HG03196 (cell line): Measurements from ENCODE around the gene PTPN7.
"Not testable (repeated sequence)": the region's sequence is repeated elsewhere in the genome, so short reads cannot be mapped to it uniquely, and the experiment has no call there.

Experiments used
- ATAC-seq: cut with Tn5 transposase; IDR thresholded peaks from one replicate; pipeline ENCODE4 v1.9.1; 2021; ENCODE audit not compliant: unreplicated experiment

The PTPN7 gene

DNA sequence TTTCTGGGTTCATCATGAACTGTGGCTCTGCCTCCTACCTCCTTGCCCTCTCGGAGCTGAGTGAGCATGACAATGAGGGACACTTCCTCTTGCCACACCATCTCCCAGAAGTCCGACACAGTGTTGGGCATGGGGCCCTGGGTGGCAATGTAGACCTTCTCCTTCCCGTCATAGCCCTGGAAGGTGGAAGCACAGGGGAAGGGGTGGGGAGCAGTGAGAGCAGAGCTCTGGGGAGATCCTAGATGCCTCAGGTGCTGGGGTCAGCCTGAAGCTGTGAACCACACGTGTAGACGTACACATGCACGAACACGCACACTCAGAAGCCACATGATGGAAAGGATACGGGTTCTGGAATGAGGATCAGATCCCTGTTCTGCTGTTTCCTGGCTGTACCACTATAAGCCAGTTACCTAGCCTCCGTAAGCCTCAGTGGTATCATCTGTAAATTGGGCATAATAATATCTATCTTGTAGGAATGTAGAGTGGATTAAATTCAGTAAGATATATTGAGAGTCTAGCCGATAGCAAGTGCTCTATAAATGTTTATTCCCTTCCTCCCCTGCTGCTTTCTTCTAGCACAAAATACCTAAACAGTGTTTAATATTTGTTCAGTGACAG is 6.1 kb downstream of the PTPN7 start:
- ATAC-seq: no peak

DNA sequence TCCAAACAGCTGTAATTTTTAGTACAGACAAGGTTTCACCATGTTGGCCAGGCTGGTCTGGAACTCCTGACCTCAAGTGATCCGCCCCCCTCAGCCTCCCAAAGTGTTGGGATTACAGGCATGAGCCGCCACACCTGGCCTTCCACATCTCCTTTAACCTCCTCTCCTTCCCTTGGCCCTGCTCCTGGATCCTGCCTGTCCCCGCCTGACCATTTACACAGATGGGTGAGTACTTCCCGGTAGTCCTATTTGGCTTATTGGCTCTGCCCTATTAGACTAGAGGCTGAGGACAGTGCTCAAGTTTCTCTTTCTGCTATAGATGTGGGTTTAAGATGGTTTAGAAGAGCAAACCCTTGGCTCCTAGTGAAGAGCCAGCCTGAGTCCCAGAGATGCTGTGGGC is 7.1 kb downstream of the PTPN7 start:
- ATAC-seq: no peak

DNA sequence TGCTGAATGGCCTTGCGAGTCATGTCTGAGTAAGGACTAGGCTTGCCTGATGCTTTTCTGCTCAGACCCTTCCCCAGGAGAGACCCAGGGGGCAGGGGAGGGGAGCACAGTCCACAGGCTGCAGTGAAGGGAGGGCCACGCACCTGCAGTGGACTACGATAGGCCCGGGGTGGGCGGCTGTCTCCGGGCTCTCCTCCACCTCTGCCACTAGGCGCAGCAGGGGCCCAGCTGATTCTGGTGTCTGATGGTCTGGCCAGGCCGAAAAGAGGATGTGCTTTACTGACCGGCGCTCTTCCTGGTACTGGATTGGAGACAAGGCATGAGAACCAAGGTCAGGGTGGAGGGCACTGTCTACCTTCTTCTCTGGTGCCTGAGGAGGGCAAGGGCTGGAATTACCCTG is 8.0 kb downstream of the PTPN7 start:
- no peak for ATAC-seq

DNA sequence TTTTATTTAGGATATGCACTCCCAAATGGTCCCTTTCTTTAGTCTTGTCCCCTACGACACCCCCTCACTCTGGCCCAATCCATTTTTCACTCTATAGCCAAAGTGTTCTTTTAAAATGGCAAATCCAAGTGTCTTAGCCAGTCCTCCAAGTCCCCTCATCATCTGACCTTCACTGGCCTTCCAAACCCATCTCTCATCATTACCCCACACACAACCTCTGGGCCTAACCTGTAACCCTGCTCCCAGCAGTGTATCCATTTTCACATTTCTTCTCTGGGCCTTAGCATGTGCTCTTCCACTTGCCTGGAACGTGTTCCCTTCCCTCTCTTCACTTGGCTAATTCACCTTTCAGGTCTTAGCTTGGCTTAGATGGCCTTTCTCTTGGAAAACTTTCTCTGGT is 9.4 kb downstream of the PTPN7 start:
- no peak for ATAC-seq

DNA sequence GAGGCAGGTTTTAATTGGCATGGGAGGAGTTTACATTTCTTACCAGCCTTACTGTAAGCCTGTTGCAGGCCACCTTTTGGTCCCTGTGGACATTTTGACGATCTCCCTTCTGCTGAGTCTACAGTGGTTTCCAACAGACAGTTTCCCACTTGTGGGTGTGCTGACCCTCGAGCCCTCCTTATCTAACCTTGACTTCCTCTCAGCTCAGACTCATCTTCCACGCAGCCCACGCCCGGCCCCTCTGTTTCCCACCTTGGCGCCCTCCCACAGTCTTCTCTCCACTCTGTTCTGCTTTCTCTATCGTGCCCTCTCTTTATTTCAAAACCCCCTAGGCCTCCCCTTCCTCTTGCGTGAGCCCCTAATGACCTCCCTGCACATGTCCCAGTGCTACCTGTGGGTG is 9.8 kb downstream of the PTPN7 start:
- no peak for ATAC-seq

DNA sequence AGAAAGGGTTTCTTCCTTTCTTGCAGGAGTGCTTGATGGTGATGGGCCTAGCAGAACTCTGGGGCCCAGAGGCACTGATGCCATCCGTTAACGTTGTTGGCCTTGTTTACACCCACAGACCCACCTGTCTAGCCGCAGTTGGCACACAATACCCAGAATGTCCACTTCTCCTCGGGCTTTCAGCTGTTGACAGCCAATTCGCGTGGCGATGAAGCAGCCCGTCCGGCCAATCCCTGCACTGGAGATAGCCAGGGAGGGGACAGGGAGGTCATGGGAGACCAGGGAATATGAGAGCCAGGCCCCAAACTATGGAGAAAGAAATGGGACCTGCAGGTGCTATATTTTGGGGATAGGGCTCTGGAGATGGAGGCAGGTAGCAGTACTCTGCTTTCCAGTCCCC is 10.2 kb downstream of the PTPN7 start:
- ATAC-seq: no peak

DNA sequence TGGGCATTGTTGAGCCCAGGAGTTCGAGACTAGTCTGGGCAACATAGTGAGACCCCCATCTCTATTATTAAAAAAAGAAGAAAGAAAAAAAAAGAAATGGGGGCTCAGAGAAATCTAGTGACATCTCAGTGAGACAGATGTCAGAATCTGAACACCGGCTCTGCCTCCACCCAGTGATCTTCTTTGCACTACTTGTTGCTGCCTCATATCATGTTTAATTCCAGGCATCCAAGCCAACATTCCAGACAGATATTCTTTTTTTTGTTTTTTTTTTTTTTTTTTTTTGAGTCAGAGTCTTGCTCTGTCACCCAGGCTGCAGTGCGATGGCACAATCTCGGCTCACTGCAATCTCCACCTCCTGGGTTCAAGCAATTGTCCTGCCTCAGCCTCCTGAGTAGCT is 10.8 kb downstream of the PTPN7 start:
- no peak for ATAC-seq

DNA sequence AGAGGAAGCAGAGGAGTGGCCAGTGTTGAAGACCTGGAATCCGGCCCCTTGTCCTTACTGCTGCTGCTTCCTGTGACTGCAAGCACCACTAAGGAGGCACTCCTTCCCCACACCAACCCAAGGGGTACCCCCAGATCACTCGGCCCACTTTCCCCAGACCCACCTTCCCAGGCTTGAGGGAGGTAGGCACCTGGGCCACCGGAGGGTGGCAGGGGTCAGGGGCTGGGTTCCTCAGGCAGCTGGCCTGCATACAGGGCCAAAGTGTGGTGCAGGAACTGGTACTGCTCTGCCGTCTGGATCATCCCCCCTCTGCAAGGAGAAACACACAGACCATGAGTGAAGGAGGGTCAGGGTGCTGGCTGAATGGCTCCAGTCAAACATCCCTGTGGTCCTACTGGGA is 12.0 kb downstream of the PTPN7 start:
- no peak for ATAC-seq

DNA sequence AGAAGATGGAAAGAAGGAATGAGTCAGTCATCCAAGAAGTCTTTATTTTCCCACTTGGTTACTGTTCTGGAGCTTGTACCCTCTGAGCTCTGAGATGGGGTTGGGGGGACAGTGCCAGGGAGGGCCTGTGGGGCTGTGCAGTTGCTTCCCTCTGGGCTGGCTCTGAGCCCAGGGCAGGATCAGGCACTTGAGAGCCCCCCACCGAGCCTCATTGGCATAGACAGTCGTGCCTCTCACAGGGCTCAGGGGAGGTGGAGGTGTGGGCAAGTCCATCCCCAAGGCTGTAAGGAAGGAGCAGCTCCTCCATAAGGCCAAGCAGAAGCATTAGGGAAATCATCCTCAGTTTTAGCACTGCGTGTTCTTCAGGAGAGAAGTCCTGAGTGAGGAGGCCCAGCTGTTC is 13.4 kb downstream of the PTPN7 start:
- ATAC-seq: no peak

DNA sequence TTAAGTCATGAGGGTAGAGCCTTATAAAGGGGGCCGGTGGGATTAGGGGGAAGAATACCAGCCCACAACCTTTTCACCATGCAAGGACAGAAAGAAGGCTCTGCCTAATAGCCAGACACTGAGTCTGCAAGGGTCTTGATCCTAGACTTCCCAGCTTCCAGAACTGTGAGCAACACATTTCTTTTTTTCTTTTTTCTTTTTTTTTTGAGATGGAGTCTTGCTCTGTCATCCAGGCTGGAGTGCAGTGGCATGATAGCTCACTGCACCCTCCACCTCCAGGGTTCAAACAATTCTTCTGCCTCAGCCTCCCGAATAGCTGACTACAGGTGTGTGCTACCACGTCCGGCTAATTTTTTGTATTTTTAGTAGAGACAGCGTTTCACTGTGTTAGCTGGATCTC is 14.1 kb downstream of the PTPN7 start:
- no peak for ATAC-seq

DNA sequence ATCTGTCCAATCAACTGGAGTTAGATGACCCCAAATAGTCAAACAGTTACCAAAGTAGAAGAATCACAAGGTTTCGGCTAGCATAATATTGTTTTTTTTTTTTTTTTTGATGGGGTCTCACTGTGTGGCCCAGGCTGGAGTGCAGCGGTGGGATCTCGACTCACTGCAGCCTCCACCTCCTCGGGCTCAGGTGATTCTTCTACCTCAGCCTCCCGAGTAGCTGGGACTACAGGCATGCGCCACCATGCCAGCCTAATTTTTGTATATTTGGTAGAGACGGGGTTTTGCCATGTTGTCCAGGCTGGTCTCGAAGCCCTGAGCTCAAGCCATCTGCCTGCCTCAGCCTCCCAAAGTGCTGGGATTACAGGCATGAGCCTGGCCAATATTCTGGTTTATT is 14.7 kb downstream of the PTPN7 start:
- not testable (repeated sequence) for ATAC-seq

DNA sequence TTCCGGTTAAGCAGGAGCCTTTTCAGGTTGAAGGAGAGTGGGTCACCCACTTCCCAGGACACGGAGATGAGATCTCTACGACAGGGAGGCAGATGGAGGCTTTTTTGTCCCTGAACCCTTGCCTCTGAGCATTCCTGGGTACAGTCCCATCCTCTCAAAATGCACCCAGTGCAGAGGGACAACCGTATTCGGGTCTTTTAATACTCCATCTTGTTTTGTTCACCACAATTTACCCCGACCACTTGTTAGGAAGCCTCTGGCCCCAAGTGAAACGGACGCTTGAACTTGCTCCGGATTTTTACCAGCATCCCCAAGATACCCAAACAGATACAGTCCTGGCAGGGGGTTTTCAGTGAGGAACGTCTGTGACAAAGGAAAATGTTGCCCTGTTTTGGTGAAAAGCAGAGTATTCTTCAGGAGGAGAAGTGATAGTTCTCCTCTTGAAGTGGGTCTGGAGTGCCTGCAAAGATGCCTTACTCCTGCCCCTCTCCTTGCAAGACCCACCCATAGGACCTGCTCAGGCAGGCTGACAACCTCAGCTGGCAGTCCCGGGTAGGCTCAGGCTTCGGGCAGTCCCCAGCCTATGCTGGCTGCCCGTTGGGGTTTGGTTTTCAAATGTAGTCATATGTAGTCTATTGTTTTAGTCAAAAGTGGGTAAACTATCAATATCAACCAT is 15.2 kb downstream of the PTPN7 start:
- no peak for ATAC-seq

DNA sequence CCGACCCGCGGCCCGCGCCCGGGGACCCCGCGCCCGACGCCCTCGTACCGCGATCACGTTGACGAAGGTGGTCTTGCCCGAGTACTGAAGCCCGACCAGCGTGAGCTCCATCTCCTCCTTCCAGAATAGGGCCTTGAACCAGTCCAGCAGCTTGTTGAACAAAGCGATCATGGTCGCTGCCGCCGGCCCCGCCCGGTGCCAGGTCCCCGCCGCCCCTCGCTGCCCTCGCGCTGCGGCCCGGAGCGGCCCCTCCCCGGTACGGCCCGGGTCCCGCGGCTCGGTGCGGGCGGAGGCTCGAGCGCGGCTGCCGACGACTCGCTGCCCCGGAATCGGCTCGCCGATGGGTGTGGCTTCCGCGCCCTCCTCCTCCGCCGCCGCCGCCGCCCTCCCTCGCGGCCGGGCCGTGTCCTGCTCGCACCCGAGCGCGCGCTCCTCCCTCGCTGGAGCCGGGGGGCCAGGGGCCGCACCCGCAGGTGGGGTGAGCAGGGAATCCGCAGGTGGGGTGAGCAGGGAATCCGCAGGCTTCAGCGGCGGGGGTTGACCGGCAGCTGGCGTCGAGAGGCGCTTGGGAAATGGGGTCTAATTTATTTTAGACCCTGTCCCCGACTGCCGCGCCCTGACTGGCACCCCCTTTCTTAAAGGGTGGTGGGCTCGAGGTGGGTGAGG is 15.9 kb downstream of the PTPN7 start, which contains the start of gene ARL8A:
ARL8A (minus strand) TSS at position 336 of the 666 bp plus-strand sequence; CDS start at position 171, 165 bp downstream.
- ATAC-seq: peak; percentile 47

DNA sequence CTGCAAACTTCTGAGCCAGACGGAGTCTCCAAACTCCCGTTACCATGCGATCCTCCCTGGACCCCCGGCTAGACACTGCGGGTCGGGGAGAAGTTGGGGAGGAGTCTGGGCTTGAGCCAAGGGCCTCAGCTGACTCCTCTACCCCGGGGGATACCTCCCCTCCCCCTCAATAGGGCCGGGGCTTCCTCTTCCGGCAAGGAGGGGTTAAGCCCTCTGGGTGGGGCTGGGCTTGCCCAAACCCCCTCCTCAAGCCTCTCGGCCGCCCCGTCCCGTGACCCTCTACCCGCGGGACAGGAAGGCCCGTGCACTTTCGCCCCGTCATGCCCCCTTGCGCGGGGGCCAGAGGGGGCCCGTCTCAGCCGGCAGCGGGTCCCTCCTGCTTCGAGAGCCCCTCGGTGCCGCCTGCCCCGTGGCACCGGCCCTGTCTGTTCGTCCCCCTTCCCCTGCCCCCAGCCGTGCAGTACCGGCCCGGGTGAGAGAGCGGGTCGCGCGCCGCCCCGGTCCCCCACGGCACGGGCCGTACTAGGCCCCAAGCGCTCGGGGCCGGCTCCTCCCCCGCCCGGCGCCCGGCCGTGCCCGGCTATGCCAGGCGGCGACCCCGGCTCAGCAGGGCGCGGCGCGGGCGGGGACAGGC is 16.5 kb downstream of the PTPN7 start:
- ATAC-seq: peak; percentile 36

DNA sequence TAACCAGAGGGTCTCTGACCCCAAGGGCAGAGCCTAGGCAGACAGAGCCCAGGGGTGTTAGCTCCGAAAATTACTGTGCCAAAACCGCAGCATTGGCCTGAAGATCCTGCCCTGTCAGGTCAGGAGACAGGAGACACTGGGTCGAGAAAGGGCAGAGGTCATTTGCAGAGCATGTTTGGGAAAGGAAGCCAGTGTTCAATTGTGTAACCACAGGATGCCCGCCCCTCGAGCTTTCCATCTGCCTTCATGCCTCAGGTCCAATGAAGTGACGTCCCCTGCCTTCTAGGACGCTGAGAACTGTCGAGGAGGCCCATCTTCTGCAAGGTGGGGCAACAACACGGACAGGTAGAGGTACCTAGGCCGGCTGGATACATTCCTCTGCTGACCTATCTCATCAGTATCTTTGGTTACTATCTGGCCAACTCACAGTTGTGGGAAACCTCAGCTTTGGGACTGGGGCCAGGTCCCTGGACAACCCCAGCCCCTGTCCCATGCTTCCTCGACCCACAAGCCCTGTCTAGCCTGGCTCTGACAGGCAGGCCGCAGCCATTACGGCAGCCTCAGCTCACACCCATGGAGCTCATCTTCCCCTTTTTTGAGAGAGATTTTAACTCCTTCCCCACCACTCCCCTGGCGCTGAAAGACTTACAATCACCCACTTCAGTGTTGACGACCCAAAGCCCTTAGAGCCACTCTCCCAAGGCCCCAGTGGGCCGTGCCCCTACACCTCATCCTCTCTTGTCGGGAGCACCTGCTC is 17.2 kb downstream of the PTPN7 start:
- ATAC-seq: no peak

DNA sequence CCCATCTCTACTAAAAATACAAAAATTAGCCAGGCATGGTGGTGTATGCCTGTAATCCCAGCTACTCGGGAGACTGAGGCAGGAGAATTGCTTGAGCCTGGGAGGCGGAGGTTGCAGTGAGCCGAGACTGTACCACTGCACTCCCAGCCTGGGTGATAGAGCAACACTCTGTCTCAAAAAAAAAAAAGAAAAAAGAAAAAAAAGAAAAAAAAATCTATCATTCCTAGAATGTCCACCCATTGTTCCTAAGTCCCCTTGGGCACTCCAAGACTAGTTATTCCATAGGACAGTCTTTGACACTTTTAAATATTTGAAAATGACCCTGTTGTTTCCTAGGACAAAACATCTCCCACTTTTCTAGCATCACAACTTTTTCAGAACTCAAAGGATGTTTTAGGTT is 18.9 kb downstream of the PTPN7 start:
- not testable (repeated sequence) for ATAC-seq

DNA sequence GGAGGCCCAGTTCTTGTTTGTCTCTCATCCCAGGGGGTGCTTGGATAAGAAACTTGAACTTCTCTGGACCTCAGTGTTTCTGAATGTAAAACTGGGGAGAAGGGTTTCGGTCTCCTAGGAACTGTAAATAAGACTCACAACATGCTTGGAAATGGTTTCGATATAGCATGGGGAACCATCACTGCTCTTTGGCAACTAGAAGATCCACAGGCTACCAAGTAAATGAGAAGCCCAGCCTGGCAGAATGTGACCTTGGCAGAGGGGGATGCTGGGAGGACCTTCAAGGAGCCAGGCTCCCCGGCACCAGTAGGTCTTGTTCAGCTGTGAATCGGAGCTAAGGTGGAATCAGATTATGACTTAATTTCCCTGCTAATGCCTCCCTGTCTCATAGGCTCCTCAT is 19.6 kb downstream of the PTPN7 start:
- no peak for ATAC-seq

DNA sequence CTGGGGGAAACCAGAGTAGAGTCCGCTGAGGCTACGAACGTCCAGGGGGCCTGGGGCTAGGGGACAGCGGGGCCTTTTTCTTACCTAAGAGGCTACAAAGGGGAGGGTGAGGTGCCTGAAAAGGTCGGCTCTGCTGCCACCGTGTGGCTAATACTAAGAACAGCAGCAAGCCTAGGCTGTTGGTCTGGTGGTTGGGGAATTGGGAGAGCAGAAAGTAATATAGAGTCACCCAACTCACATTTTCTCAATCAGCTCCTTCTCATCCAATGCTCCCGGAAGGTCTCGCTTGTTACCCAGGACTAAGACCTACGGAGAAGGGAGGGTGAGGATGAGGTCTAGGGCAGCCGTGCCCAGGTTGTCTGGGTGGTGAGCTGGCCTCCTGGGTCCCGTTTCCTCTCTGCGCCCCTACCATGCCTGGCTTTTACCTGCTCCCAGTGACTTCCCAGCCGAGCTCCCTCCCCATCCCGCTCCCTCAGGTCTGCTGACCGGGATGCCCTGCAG is 25.1 kb downstream of the PTPN7 start:
- no peak for ATAC-seq

DNA sequence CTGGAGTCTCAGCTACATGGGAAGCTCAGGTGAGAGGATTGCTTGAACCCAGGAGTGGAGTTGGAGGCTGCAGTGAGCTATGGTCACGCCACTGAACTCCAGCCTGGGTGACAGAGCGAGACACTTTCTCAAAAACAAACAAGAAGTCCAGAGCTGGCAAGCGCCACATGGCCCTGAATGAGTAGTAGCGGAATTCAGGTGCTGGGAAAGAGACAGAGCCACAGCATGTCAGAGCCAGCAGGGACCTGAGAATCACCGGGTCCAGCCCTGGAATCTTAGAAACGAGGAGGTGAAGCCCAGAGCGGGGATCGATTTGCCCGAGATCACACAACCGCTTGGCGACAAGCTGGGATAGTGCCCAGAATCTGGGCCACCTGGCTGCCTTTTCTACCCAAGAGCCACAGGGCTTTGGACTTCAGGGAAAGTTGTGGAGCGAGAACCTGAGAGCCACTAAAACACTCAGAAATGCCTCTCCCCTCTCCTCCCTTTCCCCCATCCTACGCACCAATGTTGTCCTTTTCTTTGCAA is 25.7 kb downstream of the PTPN7 start:
- no peak for ATAC-seq

DNA sequence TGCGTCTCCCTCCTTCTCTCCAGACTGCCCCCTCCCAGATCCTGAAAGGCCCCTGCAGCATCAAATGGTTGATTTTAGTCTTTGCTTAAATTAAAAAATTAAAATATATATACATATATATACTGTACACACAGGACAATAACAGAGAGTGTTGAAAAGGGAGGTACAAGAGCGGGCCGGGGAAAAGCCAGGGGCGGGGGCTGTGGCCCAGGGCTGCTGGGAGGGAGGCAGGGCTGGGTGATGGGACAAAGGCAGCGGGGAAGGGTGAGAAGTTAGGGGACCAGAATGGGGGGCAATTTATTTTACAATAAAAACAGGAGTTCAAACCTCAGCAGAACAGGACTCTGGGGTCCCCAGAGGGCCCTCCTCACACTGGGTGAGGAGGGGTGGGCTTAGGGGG is 26.4 kb downstream of the PTPN7 start:
- no peak for ATAC-seq

DNA sequence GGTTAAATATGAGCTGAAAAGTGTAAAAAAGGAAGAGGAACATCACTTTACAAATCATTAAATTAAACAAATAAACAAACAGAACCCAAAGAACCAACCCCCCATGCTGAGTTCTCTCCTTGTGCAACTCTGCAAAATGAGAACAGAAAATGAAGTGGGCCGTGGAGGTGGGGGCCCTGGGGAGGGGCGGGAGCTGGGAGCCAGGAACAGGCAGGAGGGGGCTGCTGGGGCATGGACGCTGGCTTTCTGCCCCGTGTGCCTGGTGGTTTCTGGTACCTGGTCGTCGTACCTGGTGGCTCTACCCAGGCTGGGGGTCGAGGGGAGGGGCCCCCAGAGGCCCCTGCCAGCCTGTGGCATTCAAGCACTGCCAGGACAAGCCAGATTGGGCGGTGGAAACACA is 26.9 kb downstream of the PTPN7 start:
- ATAC-seq: no peak
